ENCODE data around the gene OMA1. TPM values are rescaled to one million over a fixed set of nuclear protein-coding genes. Genes with fewer than 3 reads are reported as not detected.

Gene OMA1
- total and polyA plus RNA-seq, 10 of the 15 experiments (the other 5 are each of a cell fraction or from before 2014, with no cell fraction given): 23.6 to 67.1 (median 47.1) TPM

GRCh38 chr1:58573705-58574591 lies 27.4 kb upstream of the OMA1 start (continued):
- TF ChIP-seq, protein P1, sequence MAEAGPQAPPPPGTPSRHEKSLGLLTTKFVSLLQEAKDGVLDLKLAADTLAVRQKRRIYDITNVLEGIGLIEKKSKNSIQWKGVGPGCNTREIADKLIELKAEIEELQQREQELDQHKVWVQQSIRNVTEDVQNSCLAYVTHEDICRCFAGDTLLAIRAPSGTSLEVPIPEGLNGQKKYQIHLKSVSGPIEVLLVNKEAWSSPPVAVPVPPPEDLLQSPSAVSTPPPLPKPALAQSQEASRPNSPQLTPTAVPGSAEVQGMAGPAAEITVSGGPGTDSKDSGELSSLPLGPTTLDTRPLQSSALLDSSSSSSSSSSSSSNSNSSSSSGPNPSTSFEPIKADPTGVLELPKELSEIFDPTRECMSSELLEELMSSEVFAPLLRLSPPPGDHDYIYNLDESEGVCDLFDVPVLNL (IDR thresholded peaks at IDR 0.05; ENCODE audit: low read depth, low read length): no peak
- peak; percentile 98 for TF ChIP-seq TBL1XR1 (IDR thresholded peaks at IDR 0.05; ENCODE audit: low read depth, low read length)
- TF ChIP-seq YY1 (IDR thresholded peaks at IDR 0.05; ENCODE audit: low read depth, low read length): peak; percentile 59; the same call in 1 of the 2 replicates
- TF ChIP-seq, protein P2, sequence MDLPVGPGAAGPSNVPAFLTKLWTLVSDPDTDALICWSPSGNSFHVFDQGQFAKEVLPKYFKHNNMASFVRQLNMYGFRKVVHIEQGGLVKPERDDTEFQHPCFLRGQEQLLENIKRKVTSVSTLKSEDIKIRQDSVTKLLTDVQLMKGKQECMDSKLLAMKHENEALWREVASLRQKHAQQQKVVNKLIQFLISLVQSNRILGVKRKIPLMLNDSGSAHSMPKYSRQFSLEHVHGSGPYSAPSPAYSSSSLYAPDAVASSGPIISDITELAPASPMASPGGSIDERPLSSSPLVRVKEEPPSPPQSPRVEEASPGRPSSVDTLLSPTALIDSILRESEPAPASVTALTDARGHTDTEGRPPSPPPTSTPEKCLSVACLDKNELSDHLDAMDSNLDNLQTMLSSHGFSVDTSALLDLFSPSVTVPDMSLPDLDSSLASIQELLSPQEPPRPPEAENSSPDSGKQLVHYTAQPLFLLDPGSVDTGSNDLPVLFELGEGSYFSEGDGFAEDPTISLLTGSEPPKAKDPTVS (IDR thresholded peaks at IDR 0.05; ENCODE audit: low read depth, low read length): no peak
- peak; percentile 75 for TF ChIP-seq MEF2B (IDR thresholded peaks at IDR 0.05; ENCODE audit: partially characterized antibody, poor library complexity, severe bottlenecking)
- TF ChIP-seq CREM (IDR thresholded peaks at IDR 0.05; ENCODE audit: low read depth): peak; percentile 95
- no peak for TF ChIP-seq NRF1 (conservative IDR thresholded peaks at IDR 0.05; ENCODE audit: low read depth, low read length)
- TF ChIP-seq GATAD2B (conservative IDR thresholded peaks at IDR 0.05; ENCODE audit: low read depth): peak; percentile 65
- TF ChIP-seq ESRRA (IDR thresholded peaks at IDR 0.05; ENCODE audit: low read length): peak; percentile 88; the same call in 1 of the 2 replicates
- TF ChIP-seq CEBPZ (IDR thresholded peaks at IDR 0.05; ENCODE audit: low read depth, low read length): no peak
- TF ChIP-seq NBN (IDR thresholded peaks at IDR 0.05): peak; percentile 79; the same call in 1 of the 2 replicates
- TF ChIP-seq SMC3 (IDR thresholded peaks at IDR 0.05; ENCODE audit: borderline replicate concordance, low read length): no peak
- TF ChIP-seq JUNB (IDR thresholded peaks at IDR 0.05): peak; percentile 99
- no peak for TF ChIP-seq ZBTB4 (CRISPR knock-in tag; IDR thresholded peaks at IDR 0.05)
- no peak for TF ChIP-seq TARDBP (IDR thresholded peaks at IDR 0.05; ENCODE audit: borderline replicate concordance)
- TF ChIP-seq ATF7 (IDR thresholded peaks at IDR 0.05; ENCODE audit: low read depth): peak; percentile 91
- no peak for TF ChIP-seq SIX5 (IDR thresholded peaks at IDR 0.05; ENCODE audit: low read depth, low read length, severe bottlenecking)

All from GM12878 (cell line).